Uterus (tissue), 2 donors: ENCODE results near the gene NR2E1.

Source experiments
- CTCF ChIP-seq, 4 experiments: fragments of 200-600 bp in 2 of 4; fragments of 450-650 bp in 2 of 4; sonication (generic) in 2 of 4; IDR thresholded peaks; one replicate each; pipeline ENCODE4 v1.5.1; 2016 to 2019; ENCODE audit warnings: antibody characterized with exemption in 4 of 4, mild to moderate bottlenecking in 2 of 4, moderate library complexity in 1 of 4
- POLR2A ChIP-seq, 2 donors: fragments of 450-650 bp; IDR thresholded peaks; one replicate each; pipeline ENCODE4 v1.6.1; 2016; ENCODE audit warnings: antibody characterized with exemption in 2 of 2, mild to moderate bottlenecking in 1 of 2, moderate library complexity in 1 of 2

- no peak for TF ChIP-seq CTCF (IDR thresholded peaks at IDR 0.05)
- no peak for TF ChIP-seq POLR2A (IDR thresholded peaks at IDR 0.05)
These were observed 34.4 kb downstream of the NR2E1 start for GRCh38 chr6:108200186-108200585.
